GM19328 (cell line): ENCODE data around the gene OPRM1.
"Not testable (repeated sequence)": the region's sequence is repeated elsewhere in the genome, so short reads cannot be mapped to it uniquely, and the experiment has no call there.

Experiments used
- ATAC-seq: cut with Tn5 transposase; IDR thresholded peaks from one replicate; pipeline ENCODE4 v1.9.1; 2021; ENCODE audit warnings: mild to moderate bottlenecking, moderate library complexity; ENCODE audit not compliant: unreplicated experiment

The OPRM1 gene

DNA sequence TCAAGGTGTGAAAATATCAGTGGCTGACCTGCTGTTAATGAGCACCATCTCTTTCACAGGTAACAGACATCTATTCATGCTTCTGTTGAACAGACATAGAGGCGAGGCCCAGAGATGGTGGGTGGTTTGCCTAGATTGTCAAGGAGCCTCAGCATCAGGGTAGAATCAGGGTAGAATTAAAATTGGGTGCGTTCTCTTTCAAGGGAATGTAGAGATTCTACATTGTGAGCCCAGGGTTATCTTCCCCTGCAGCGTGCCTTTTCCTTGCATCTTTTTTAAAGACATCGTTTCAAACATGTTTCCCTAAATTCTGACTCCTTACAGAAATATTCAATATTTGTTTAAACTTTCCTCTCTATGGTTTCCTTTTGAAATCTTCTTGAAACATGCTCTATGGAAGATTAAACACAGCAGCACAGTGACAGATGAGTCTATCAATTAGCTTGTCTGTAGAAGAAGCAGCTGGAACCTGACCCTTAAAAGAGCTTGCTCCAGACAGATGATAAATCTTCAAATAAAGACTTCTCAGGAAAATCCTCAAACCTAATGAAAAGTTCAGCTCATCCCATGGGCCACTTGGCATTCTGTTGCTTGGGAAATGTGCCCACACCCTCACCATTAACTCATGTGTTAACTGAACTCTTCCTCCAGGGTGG is 197.7 kb downstream of the OPRM1 start:
- ATAC-seq = no peak

DNA sequence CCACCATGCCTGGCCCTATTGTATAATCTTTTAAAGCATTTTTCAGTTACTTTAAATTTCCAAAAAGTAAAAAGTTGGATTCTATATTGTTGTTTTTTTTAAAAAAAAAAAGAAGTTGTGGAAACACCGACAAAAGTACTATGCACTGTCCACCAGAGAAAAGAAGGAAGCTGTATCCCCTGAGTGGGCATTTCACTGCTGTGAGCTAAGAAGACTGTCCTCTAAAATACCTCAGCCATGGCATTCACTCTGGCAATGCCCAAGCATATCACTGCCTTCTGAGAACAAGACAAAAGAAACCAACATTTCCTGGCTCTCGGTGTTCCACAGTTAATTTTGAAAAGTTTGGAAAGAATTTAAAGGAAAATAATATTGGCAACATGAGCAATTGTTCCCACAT is 199.8 kb downstream of the OPRM1 start:
- ATAC-seq = no peak

DNA sequence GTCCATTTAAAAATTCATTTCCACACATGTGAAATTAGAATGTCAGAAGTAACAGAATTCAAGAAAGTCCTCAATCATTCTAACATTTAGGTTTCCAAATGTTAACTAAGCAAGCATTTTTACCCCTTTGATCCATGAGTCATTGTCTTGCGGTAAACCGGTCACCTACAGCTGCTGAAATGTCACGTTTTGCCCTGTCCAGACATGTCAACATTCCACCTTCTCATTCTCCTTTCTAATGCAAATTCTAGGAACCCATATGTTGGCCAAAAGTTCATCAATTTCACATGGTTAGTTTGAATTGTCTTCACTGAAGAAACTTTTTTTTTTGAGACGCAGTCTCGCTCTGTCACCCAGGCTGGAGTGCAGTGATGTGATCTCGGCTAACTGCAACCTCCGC is 200.4 kb downstream of the OPRM1 start:
- no peak for ATAC-seq

DNA sequence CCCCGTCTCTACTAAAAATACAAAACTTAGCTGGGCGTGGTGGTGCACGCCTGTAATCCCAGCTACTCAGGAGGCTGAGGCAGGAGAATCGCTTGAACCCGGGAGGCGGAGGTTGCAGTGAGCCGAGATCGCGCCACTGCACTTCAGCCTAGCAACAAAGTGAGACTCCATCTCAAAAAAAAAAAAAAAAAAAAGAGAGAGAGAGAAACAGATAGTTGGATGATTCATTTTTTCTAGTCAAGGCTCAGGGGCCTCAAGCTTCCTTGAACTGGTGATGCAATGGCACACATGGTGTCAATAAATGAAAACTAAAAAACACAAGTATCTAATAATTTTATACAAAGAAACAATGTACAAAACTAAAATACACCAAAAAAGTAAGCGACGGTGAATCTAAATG is 202.0 kb downstream of the OPRM1 start:
- not testable (repeated sequence) for ATAC-seq

DNA sequence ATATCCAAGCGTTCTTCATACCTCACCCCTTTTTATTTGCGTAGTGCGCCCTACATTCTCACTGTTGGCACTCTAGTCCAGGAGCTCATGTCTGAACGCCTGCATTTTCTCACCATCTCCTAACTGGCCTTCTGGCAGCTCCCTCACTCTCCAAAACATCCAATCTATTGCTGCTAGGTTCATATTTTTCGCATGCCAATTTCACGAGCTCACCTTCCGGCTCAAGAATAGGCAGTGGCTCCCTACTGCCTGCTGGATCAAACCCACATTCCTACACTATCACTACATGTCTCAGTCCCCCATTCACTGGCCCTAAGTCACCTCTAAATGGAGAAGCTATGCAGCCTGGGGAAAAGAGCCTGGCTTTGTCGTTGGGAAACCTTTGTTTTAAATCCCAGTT is 202.5 kb downstream of the OPRM1 start:
- ATAC-seq = no peak

DNA sequence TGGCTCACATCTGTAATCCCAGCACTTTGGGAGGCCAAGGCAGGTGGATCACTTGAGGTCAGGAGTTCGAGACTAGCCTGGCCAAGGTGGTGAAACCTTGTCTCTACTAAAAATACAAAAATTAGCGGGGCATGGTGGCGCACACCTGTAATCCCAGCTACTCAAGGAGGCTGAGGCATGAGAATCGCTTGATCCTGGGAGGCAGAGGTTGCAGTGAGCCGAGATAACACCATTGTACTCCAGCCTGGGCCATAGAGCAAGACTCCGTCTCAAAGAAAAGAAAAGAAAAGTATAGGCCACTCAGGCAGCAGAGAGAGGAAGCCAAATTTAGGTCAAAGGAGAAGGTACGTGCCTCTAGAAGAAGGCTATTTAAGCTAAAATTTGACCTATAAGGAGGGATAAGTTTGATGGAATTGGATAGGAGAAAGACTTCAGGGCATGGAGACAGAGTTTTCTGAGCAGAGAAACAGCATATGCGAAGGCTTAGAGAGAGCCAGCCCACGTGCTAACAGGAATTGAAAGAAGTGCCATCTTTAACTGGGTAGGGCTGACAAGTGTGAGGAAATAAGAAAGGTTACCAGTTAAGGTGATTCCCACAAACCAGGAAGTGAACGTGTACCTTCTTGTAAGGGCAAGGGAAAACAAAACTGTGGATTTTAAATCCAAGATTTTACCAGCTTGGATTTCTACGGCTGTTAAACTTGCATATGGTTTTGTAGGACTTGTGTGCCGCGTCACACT is 203.7 kb downstream of the OPRM1 start:
- ATAC-seq = no peak

DNA sequence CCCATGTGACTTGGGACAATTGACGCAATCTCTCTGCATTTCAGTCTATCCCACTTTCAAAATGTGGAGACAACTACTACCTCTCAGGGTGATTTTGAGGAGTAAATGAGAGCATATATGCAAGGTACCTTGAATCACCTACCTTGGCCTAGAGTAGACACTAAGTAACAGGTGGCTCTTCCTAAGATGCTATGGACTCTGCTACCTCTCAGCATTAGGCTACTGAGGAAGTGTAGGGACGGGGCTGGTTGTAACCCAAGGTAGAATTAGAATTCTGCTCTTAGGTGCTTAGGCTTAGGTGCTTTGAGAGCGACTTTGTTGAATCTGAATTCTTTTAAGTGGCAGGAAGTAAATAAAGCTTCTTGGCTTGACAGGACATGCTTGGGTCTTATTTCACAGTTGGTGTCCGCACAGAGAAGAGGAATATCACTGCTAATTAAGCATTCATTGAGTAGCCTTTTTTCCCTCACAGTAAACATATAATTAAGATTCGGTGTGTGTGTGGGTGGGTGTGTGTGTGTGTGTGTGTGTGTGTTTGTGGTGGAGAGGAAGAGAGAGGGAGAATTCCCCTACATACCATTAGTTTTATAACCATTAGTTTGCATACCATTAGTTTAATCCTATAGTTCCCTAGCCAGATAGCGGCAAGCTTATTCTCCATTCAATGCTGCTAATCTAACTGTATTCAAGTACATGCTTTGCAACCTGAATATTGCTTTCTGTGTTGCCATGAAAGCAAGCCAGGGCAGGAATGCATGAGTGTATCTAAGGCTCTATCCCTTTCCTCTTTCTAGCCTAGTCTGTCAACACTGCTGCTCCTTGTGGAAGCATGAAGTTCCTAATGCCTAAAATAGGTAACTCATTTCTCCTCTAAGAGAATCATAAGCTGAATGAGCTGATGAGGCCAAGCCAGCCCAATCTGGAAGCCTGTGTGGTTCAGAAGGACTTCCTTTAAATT is 205.0 kb downstream of the OPRM1 start:
- ATAC-seq = no peak

DNA sequence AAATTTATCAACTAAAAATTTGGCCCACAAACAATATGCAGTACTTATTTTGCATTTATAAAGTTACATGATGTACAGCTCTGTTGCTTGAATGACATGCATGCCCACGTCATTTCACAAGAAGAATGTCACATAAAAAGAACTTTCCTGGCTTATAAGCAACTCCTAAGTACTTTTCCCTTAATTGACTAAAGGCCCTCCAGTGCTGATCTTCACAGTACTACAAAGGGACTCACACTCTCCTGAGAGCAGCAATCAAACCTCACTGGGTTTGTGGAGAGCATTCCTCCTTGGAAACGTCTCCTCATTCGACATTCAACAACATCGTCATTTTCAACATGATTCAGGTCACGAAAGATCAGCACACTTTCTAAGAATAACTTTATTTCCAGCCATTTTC is 206.5 kb downstream of the OPRM1 start:
- ATAC-seq = no peak

DNA sequence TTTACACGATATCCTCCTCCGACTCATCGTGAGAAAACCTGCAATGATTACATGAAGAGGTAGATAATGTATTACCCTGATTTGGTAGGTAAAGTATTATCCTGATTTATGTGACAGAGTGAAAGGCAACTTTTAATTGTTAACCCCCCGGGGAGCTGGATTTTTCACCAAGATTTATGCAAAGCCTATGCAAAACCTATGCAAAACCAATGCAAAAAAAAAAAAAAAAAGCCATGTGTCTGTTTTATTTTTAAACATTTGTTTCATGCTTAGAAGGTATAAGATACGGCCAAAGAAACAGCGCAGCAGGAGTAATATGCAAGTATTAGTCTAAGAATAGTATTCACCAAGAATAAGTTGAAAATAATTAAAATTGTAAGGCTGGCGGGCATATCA is 207.7 kb downstream of the OPRM1 start:
- no peak for ATAC-seq

DNA sequence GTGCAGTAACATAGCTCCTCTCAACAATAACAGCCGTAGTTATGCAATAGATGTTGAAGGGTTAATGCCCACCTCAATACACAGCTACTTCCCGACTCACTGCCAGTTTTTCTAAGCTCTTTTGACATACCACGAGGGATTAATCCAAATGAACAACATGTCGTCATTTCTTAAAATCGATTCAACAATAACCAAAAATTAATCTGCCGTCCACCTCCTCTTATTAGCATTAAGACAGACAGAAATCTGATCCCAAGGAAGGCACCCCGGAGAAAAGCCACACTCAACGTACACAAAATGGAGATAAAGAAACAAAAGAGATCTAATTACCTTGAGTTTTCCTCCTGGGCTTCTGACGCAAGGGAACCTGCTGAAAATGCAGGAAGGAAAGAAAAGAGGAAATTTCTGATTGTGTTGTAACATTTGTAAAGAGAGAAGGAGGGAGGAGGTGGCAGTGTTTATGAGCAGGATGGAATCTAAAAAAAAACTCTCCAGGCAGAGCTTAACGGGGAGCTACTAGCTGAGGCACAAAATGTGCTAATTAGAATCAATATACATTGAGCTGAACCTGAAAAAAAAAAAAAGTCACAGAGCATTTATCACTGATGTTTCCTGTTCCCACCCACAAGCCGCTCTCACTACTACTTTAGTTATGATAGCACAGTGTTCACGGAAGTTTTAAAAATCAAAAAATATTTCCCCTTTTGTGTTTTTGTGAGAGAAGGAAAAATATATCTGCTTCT is 208.2 kb downstream of the OPRM1 start:
- ATAC-seq = peak; percentile 31

DNA sequence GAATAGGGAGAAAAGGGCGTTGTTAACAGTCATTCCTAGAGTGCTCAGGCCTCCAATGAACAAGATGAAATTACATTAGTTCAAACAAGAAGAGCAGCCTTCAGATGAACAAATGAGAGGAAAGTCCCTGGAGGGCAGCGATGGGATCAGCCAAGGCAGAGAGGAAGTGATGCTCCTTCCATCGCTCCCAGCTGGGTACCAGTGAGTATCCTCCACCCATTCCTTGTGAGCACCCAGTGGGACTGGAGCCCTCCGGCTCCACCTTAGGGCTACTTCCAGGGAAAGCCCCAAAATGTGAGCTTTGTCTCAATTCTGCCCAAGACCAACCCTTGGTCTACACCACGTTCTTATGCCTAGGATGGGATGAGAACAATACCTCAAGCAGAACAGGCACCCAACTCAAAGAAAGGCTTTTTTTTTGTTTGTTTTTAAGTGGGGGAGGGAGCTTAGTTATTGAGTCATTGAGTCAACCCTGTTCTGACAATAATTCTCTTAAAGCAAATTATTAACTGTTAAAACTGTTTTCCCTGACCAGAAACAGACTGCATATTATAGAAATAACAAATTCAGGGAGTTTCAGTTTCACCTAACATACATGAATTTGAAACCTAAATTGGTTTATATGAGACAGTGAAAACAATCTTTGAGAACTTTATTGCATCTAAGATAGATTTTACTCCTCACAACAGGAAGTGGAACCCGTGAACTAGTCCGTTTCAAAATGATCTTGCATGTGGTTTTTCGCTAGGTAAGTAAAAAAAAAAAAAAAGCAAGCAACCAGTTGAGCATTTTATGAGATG is 210.7 kb downstream of the OPRM1 start:
- peak; percentile 72 for ATAC-seq

DNA sequence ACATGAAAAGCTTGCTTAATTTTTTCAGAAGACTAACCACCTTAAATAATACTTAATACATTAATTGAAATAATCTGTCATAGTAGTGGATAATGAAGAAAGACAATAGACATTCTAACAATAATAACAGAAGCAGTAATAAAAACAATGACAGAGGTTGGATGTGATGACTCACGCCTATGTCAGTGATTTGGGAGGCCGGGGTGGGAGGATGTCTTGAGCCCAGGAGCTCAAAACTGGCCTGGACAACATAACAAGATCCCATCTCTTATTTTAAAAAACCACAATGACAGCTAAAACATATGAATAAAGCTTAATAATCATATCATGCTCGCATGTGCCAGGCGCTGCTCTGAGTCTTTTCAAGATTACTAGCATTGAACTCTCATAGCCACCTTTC is 212.1 kb downstream of the OPRM1 start:
- no peak for ATAC-seq

DNA sequence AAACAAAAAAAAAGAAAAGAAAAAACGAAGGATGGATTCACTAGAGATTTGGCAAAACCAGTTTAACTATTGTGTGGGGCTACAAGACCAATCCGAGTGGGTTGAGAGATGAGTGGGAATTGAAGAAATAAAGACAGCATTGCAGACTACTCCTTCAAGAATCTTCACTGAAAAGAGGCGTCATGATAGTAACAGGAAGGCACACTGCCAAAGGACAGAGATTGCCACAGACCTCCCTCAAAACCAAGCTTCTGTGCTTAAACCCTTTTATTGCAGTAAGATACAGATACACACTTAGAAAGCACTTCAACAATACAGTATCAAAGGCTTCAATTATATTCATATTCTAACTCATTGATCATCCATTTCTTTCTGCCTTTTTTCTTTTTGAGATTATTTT is 213.6 kb downstream of the OPRM1 start:
- ATAC-seq = no peak

DNA sequence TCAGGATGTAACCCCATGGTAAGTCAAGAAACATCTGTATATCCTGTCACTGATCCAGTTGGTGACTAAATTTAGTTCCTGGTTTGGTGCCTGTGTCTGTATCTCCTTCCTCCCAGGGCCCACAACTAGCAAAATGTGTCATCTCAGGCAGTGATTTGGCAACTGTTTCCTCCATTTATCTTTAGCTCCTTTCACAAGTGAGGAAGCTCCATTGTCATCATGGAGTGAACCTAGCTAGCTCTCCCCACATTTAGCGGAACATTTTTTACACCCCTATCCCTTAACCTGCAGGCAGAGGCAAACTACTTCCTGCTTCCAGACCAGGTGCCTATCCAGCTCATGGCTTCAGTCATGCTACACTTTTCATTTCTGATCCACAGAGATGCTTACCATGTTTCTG is 218.0 kb downstream of the OPRM1 start:
- ATAC-seq = no peak

DNA sequence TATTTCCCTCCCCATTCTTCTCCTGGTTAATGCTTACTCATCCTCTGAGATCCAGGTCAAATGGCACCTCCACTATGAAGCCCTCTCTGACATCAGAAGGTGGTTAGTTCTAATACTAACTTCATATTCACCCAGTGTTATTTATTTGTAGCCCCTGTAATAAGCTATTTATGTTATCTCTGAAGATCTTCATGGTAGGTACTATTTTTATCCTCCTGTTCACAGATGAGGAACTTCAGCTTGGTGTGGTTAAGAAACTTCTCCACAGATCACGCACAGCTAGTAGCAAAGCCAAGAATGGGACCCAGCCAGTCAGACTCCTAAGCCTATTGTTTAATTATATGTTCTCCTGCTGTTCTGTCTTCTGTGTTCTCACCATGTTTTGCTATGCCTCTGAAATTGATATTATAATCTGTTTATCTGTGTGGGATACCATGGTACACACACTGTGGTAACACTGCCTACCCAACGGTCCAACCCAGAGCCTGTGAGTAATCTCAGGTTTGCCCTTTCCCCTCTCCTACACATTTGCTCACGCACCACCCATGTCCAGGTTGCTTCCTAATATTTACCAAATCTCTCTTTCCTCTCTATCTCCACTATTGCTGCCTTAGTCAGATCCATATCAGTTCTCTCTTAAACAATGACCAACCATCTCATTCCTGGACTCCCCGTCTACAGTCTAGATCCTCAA is 219.2 kb downstream of the OPRM1 start:
- ATAC-seq = peak; percentile 72

DNA sequence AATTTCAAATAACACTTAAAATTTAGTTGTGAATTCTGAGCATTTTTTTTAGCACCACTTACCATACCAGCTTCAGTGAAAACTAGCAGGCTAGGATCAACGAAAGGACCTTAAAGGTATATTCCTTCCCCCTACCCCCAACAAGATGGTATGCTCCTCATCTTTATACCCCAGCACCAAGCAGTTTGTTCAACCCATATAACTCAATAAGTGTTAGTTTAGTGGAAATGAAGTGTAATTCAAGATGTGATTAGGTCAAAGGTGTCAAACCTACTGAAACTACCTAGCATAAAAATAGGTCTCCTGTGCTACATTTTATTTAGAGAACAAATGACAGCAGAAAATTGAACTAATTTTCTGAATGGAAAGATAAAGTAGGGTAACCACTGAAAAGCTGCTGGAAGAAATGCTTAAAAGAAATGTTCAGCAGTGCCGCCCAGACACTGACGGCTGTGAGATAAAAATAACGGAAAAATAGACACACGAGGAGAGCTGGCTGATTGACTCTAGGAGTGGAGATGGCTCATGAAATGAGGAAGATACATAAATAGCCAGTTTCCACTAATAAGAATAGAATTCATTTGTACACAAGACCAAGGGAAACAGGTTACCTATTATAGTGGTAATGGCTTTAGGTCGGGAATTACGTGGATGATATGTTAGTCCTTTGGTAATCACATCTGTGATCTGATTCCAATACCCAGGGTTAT is 222.8 kb downstream of the OPRM1 start:
- peak; percentile 39 for ATAC-seq

DNA sequence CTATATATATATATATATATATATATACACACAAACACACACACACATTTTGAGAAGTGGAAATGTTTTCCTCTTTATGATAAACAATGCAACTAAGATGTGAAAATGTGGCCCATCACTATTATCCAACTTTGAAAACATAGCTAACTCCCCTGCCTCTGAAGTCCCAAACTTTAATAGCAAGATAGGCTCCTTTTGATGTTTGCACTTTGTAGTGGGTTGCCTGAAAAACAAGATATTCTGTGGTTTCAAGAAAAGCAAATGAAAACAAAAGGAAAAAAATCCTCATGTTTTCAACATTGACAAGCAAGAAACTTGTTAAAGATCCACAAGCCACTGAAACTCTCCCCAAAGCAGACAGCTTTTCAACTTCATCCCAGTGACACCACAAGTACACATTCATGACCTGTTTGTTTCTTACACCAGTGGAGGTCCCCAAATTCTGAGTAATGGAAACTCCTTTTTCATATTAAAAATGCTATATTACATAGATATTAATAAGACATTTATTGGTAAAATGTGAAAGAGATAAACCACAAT is 227.6 kb downstream of the OPRM1 start:
- no peak for ATAC-seq

DNA sequence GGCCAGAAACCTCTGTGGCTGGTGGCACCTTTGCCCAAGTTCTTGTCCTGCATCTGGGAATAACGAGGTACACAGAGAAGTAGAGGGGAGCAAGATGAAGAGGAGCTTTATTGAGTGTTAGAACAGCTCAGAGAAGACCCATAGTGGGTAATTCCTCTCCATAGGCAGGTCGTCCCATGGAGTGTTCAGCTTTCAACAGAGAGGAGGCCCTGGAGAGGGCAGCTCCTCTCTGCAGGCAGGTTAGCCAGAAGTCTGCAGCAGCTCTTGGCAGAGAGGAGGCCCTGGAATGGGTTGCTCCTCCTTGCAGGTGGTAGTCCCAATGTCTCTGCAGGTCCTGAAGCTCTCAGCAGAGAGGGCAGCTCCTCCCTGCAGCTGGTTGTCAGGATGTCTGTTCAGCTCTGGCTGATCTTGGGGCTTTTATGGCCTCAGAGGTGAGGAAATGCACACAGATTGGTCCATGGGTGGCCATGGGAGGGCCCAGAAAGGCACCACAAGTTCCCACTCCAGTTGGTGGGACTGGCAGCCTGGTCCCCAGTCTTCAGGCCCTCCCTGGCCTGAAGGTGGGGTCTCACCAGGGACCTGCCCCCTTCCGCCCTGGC is 228.6 kb downstream of the OPRM1 start:
- ATAC-seq = no peak
